ENCODE results near the gene FLNB. TPM values are rescaled to one million over a fixed set of nuclear protein-coding genes. Genes with fewer than 3 reads are reported as not detected.
A peak's percentile ranks its signal among the peaks of the same experiment; 100 is the strongest.

FLNB gene
- total RNA-seq, 1 experiment from 2014 or later: 127 TPM

DNA sequence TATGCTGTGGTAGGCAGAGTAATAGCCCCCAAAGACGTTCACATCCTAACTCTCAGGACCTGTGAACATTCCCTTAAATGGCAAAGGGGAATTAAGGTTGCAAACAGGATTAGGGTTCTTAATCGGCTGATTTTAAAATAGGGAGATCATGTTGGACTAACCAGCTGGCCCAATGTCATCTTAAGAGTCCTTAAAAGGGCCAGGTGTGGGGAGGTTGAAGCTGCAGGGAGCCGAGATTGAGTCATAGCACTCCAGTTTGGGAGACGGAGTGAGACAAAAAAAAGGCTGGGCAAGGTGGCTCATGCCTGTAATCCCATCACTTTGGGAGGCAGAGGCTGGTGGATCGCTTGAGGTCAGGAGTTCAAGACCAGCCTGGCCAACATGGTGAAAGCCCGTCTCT, 1.6 kb upstream of the FLNB start:
- ATAC-seq (no peak), DNase-seq (ENCODE audit: low spot score) (no peak)
- ChIA-PET CTCF (interaction anchor here (1.5 to 2.9 kb wide), 5 partner anchors 13 to 170 kb away, joined by 4 to 20 read pairs (median 12); no protein-coding TSS in a partner anchor), POLR2A (no interaction called here)
- peaks cover 25% of the 10 kb centered on the region for H3K4me1 Mint-ChIP-seq
- TF ChIP-seq NR1H2 (CRISPR knock-in tag; IDR thresholded peaks at IDR 0.05) (no peak), KAT7 (CRISPR knock-in tag; IDR thresholded peaks at IDR 0.05; ENCODE audit: borderline replicate concordance) (no peak), SOX15 (CRISPR knock-in tag; IDR thresholded peaks at IDR 0.05) (no peak), MLX (CRISPR knock-in tag; IDR thresholded peaks at IDR 0.05) (no peak), TCF7 (CRISPR knock-in tag; IDR thresholded peaks at IDR 0.05; ENCODE audit: low read depth) (no peak), ZNF121 (CRISPR knock-in tag; IDR thresholded peaks at IDR 0.05) (no peak), ZNF671 (CRISPR knock-in tag; IDR thresholded peaks at IDR 0.05) (no peak), MYBL2 (CRISPR knock-in tag; IDR thresholded peaks at IDR 0.05) (no peak), SMAD3 (CRISPR knock-in tag; IDR thresholded peaks at IDR 0.05; ENCODE audit: borderline replicate concordance) (no peak), CREB1 (CRISPR knock-in tag; IDR thresholded peaks at IDR 0.05) (no peak), E2F5 (CRISPR knock-in tag; IDR thresholded peaks at IDR 0.05) (no peak), ATF3 (CRISPR knock-in tag; conservative IDR thresholded peaks at IDR 0.05) (no peak), EMX1 (CRISPR knock-in tag; IDR thresholded peaks at IDR 0.05) (no peak), JAZF1 (CRISPR knock-in tag; IDR thresholded peaks at IDR 0.05) (no peak)
- TF ChIP-seq, protein P1, sequence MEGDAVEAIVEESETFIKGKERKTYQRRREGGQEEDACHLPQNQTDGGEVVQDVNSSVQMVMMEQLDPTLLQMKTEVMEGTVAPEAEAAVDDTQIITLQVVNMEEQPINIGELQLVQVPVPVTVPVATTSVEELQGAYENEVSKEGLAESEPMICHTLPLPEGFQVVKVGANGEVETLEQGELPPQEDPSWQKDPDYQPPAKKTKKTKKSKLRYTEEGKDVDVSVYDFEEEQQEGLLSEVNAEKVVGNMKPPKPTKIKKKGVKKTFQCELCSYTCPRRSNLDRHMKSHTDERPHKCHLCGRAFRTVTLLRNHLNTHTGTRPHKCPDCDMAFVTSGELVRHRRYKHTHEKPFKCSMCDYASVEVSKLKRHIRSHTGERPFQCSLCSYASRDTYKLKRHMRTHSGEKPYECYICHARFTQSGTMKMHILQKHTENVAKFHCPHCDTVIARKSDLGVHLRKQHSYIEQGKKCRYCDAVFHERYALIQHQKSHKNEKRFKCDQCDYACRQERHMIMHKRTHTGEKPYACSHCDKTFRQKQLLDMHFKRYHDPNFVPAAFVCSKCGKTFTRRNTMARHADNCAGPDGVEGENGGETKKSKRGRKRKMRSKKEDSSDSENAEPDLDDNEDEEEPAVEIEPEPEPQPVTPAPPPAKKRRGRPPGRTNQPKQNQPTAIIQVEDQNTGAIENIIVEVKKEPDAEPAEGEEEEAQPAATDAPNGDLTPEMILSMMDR (IDR thresholded peaks at IDR 0.05): no peak
- TF ChIP-seq, protein P2, sequence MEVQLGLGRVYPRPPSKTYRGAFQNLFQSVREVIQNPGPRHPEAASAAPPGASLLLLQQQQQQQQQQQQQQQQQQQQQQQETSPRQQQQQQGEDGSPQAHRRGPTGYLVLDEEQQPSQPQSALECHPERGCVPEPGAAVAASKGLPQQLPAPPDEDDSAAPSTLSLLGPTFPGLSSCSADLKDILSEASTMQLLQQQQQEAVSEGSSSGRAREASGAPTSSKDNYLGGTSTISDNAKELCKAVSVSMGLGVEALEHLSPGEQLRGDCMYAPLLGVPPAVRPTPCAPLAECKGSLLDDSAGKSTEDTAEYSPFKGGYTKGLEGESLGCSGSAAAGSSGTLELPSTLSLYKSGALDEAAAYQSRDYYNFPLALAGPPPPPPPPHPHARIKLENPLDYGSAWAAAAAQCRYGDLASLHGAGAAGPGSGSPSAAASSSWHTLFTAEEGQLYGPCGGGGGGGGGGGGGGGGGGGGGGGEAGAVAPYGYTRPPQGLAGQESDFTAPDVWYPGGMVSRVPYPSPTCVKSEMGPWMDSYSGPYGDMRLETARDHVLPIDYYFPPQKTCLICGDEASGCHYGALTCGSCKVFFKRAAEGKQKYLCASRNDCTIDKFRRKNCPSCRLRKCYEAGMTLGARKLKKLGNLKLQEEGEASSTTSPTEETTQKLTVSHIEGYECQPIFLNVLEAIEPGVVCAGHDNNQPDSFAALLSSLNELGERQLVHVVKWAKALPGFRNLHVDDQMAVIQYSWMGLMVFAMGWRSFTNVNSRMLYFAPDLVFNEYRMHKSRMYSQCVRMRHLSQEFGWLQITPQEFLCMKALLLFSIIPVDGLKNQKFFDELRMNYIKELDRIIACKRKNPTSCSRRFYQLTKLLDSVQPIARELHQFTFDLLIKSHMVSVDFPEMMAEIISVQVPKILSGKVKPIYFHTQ (CRISPR knock-in tag; IDR thresholded peaks at IDR 0.05): no peak
- H3K4me3 Mint-ChIP-seq: no peak overlapping the region
- no peak overlapping the region for H3K27ac Mint-ChIP-seq
- H3K27me3 Mint-ChIP-seq (ENCODE audit: low read depth): no peaks in the 10 kb centered on the region
- H3K9me3 Mint-ChIP-seq: no peaks in the 10 kb centered on the region
- H3K36me3 Mint-ChIP-seq: no peaks in the 10 kb centered on the region

DNA sequence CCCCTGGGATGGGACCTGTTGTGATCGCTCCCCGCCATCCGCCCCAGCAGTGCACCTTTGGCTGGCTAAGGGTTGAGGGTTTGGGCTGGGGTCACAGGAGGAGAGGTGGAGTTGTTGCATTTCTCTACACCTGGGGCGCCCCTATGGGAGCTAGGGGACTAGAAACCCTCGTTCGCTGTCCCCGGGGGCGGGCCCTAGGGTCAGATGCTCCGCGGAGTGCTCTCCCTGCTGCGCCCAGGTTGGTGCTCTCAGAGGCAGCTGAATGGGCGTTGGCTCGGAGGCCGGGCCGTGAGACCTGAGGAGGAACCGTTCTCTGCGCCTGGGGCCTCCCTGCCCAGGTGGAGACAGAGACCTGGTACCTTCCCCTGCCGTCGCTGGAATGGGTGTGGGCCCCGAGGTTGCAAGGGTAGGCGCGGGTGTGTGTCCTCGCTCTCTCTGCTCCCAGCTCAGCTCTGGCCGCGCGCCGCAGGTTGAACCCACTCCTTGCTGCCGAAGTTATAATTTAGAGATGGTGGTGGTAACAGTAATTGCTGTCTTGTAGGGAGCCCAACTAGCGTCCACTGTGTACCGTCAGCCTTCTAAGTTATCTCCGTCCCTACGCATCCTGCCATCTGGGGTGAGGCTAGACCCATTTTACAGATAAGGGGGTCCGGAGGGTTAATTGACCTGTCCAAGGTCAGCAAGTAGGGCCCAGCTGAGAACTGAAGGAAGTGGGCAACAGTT, 965 bp downstream of the FLNB start:
- peak overlapping the region; percentile 92 for H3K4me3 Mint-ChIP-seq
- ChIA-PET CTCF (interaction anchor here (1.0 to 2.9 kb wide), 11 partner anchors 11 to 167 kb away, joined by 3 to 30 read pairs (median 12); no protein-coding TSS in a partner anchor), POLR2A (interaction anchor here (0.9 to 2.1 kb wide), 4 partner anchors 33 to 163 kb away, joined by 3 to 19 read pairs (median 4); no protein-coding TSS in a partner anchor)
- no peaks in the 10 kb centered on the region for H3K36me3 Mint-ChIP-seq
- H3K9me3 Mint-ChIP-seq: no peaks in the 10 kb centered on the region
- peaks cover 50% of the 10 kb centered on the region for H3K4me1 Mint-ChIP-seq
- no peaks in the 10 kb centered on the region for H3K27me3 Mint-ChIP-seq (ENCODE audit: low read depth)
- H3K27ac Mint-ChIP-seq: peak overlapping the region; percentile 54
- DNase-seq (ENCODE audit: low spot score) (peak; percentile 49), ATAC-seq (peak; percentile 14)
- TF ChIP-seq ZNF219 (CRISPR knock-in tag; IDR thresholded peaks at IDR 0.05; ENCODE audit: borderline replicate concordance) (no peak), ZNF532 (CRISPR knock-in tag; IDR thresholded peaks at IDR 0.05; ENCODE audit: borderline replicate concordance) (no peak), NR1H2 (CRISPR knock-in tag; IDR thresholded peaks at IDR 0.05) (no peak), NR3C1 (CRISPR knock-in tag; conservative IDR thresholded peaks at IDR 0.05; ENCODE audit: low read depth) (no peak), FOXK1 (CRISPR knock-in tag; IDR thresholded peaks at IDR 0.05) (0 out of 2 replicates have a peak, but pooled peaks have one; percentile 32)
- TF ChIP-seq, protein P3, sequence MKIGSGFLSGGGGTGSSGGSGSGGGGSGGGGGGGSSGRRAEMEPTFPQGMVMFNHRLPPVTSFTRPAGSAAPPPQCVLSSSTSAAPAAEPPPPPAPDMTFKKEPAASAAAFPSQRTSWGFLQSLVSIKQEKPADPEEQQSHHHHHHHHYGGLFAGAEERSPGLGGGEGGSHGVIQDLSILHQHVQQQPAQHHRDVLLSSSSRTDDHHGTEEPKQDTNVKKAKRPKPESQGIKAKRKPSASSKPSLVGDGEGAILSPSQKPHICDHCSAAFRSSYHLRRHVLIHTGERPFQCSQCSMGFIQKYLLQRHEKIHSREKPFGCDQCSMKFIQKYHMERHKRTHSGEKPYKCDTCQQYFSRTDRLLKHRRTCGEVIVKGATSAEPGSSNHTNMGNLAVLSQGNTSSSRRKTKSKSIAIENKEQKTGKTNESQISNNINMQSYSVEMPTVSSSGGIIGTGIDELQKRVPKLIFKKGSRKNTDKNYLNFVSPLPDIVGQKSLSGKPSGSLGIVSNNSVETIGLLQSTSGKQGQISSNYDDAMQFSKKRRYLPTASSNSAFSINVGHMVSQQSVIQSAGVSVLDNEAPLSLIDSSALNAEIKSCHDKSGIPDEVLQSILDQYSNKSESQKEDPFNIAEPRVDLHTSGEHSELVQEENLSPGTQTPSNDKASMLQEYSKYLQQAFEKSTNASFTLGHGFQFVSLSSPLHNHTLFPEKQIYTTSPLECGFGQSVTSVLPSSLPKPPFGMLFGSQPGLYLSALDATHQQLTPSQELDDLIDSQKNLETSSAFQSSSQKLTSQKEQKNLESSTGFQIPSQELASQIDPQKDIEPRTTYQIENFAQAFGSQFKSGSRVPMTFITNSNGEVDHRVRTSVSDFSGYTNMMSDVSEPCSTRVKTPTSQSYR (CRISPR knock-in tag; IDR thresholded peaks at IDR 0.05): no peak
